OCI-LY1 (cell line): Measurements from ENCODE around the gene CELF6.
A peak's percentile ranks its signal among the peaks of the same experiment; 100 is the strongest.

Experiments used
- H2AFZ ChIP-seq: fragments of 200-600 bp; sonication (generic), shearing (Covaris generic); 2 replicates; pipeline ENCODE4 v1.6.0; 2014; ENCODE audit warnings: antibody characterized with exemption, mild to moderate bottlenecking, low read length
- H3F3A ChIP-seq: fragments of 200-600 bp; sonication (generic), shearing (Covaris generic); 2 replicates; pipeline ENCODE4 v1.6.0; 2014; ENCODE audit warnings: mild to moderate bottlenecking, antibody characterized with exemption, low read length, moderate library complexity; ENCODE audit not compliant: insufficient read depth
- H3K27ac ChIP-seq: fragments of 200-600 bp; sonication (generic); 2 replicates; pipeline ENCODE4 v1.5.1; 2014; ENCODE audit warnings: low read length, mixed run types, mild to moderate bottlenecking, low read depth; ENCODE audit not compliant: poor library complexity, severe bottlenecking
- H3K27me3 ChIP-seq: fragments of 200-600 bp; sonication (generic); 2 replicates; pipeline ENCODE4 v1.6.0; 2014; ENCODE audit warnings: antibody characterized with exemption, mild to moderate bottlenecking, low read length, moderate library complexity; ENCODE audit not compliant: insufficient read depth
- H3K36me3 ChIP-seq: fragments of 200-600 bp; sonication (generic); 2 replicates; pipeline ENCODE4 v1.6.1; 2014; ENCODE audit warnings: mild to moderate bottlenecking, antibody characterized with exemption, low read length, moderate library complexity, mixed read lengths; ENCODE audit not compliant: insufficient read depth
- H3K4me1 ChIP-seq: fragments of 200-600 bp; sonication (generic); 2 replicates; pipeline ENCODE4 v1.5.1; 2014; ENCODE audit warnings: mild to moderate bottlenecking, low read length, moderate library complexity; ENCODE audit not compliant: insufficient read depth, severe bottlenecking
- H3K4me2 ChIP-seq: fragments of 200-600 bp; sonication (generic), shearing (Covaris generic); 2 replicates; pipeline ENCODE4 v1.6.1; 2014; ENCODE audit warnings: low read length
- H3K4me3 ChIP-seq: fragments of 200-600 bp; sonication (generic); 2 replicates; pipeline ENCODE4 v1.5.1; 2014; ENCODE audit warnings: low read length, low read depth, mild to moderate bottlenecking, mixed read lengths; ENCODE audit not compliant: poor library complexity, severe bottlenecking
- H3K79me2 ChIP-seq: fragments of 200-600 bp; shearing (Covaris generic); 2 replicates; pipeline ENCODE4 v1.6.1; 2016; ENCODE audit warnings: mixed run types, low read length, mixed read lengths; ENCODE audit not compliant: insufficient read depth
- H3K9ac ChIP-seq: fragments of 200-600 bp; sonication (generic), shearing (Covaris generic); 2 replicates; pipeline ENCODE4 v1.6.1; 2014; ENCODE audit warnings: mild to moderate bottlenecking, low read length, mixed read lengths
- H3K9me2 ChIP-seq: fragments of 200-600 bp; sonication (generic), shearing (Covaris generic); 2 replicates; pipeline ENCODE4 v1.6.1; 2014; ENCODE audit warnings: low read depth, mild to moderate bottlenecking, low read length, mixed read lengths
- H3K9me3 ChIP-seq: fragments of 200-600 bp; shearing (Covaris generic); 2 replicates; pipeline ENCODE4 v1.6.1; 2014; ENCODE audit warnings: low read length, mixed read lengths
- H4K20me1 ChIP-seq: fragments of 200-600 bp; sonication (generic), shearing (Covaris generic); 2 replicates; pipeline ENCODE4 v1.6.0; 2016; ENCODE audit warnings: mild to moderate bottlenecking, low read length; ENCODE audit not compliant: insufficient read depth
- CTCF ChIP-seq: fragments of 200-600 bp; sonication (generic), shearing (Covaris generic); IDR thresholded peaks from 2 replicates; pipeline ENCODE4 v1.5.1; 2017; ENCODE audit warnings: mild to moderate bottlenecking, antibody characterized with exemption, low read length, moderate library complexity, mixed read lengths
- EZH2 ChIP-seq: fragments of 200-600 bp; sonication (generic), shearing (Covaris generic); IDR thresholded peaks from 2 replicates; pipeline ENCODE4 v1.8.0; 2017; ENCODE audit warnings: borderline replicate concordance, mixed run types, mild to moderate bottlenecking, antibody characterized with exemption, low read length, moderate library complexity, mixed read lengths

CELF6 gene

GRCh38 chr15:72272213-72272996, 47.6 kb downstream of the CELF6 start, which contains the start of gene PARP6:
Gene PARP6 (minus strand): TSS chr15:72272554. CDS start chr15:72267477, 5,077 bp downstream.
- Histone ChIP-seq H3K9me2 (no peaks in the 10 kb centered on the region), H4K20me1 (no peaks in the 10 kb centered on the region), H3K27me3 (no peaks in the 10 kb centered on the region), H3K9ac (peak within 1 kb of the TSS; percentile 94), H3F3A (0 out of 2 replicates have a peak, but pooled peaks cover 3% of the 10 kb centered on the region), H3K9me3 (no peaks in the 10 kb centered on the region), H2AFZ (peak within 1 kb of the TSS; percentile 71; the same call in 1 of the 2 replicates), H3K36me3 (peaks cover 11% of the 10 kb centered on the region; the same call in 1 of the 2 replicates), H3K27ac (peak within 1 kb of the TSS; percentile 28), H3K4me2 (peak within 1 kb of the TSS; percentile 87), H3K4me3 (peak within 1 kb of the TSS; percentile 99), H3K79me2 (peaks cover 3% of the 10 kb centered on the region; the same call in 1 of the 2 replicates), H3K4me1 (peaks cover 26% of the 10 kb centered on the region)
- no peak for TF ChIP-seq EZH2
- peak; percentile 44; the same call in 1 of the 2 replicates for TF ChIP-seq CTCF

GRCh38 chr15:72271895-72272212, 48.1 kb downstream of the CELF6 start:
- H3K27me3 ChIP-seq = no peaks in the 10 kb centered on the region
- H3K27ac ChIP-seq = no peak overlapping the region
- no peak for TF ChIP-seq CTCF
- no peak for TF ChIP-seq EZH2
- peaks cover 26% of the 10 kb centered on the region for H3K4me1 ChIP-seq
- H2AFZ ChIP-seq = 0 out of 2 replicates have a peak overlapping the region, but pooled peaks have one; percentile 71
- H3K79me2 ChIP-seq = peaks cover 3% of the 10 kb centered on the region; the same call in 1 of the 2 replicates
- no peaks in the 10 kb centered on the region for H3K9me3 ChIP-seq
- peak overlapping the region; percentile 99 for H3K4me3 ChIP-seq
- 0 out of 2 replicates have a peak, but pooled peaks cover 3% of the 10 kb centered on the region for H3F3A ChIP-seq
- peak overlapping the region; percentile 94 for H3K9ac ChIP-seq
- peak overlapping the region; percentile 87 for H3K4me2 ChIP-seq
- H4K20me1 ChIP-seq = no peaks in the 10 kb centered on the region
- H3K9me2 ChIP-seq = no peaks in the 10 kb centered on the region
- peaks cover 17% of the 10 kb centered on the region for H3K36me3 ChIP-seq

GRCh38 chr15:72271221-72271620, 48.7 kb downstream of the CELF6 start:
- peak overlapping the region; percentile 94 for H3K9ac ChIP-seq
- H3F3A ChIP-seq = 0 out of 2 replicates have a peak, but pooled peaks cover 3% of the 10 kb centered on the region
- TF ChIP-seq CTCF (no peak), EZH2 (no peak)
- H3K79me2 ChIP-seq = peaks cover 3% of the 10 kb centered on the region; the same call in 1 of the 2 replicates
- no peak overlapping the region for H2AFZ ChIP-seq
- no peaks in the 10 kb centered on the region for H3K9me3 ChIP-seq
- no peaks in the 10 kb centered on the region for H4K20me1 ChIP-seq
- H3K36me3 ChIP-seq = peaks cover 23% of the 10 kb centered on the region
- H3K4me3 ChIP-seq = peak overlapping the region; percentile 99
- H3K4me2 ChIP-seq = peak overlapping the region; percentile 87
- no peaks in the 10 kb centered on the region for H3K27me3 ChIP-seq
- peak overlapping the region; percentile 28 for H3K27ac ChIP-seq
- H3K4me1 ChIP-seq = peaks cover 26% of the 10 kb centered on the region
- H3K9me2 ChIP-seq = no peaks in the 10 kb centered on the region
